ENCODE results near the gene PAQR8. TPM values are rescaled to one million over a fixed set of nuclear protein-coding genes. Genes with fewer than 3 reads are reported as not detected.

The PAQR8 gene, protein sequence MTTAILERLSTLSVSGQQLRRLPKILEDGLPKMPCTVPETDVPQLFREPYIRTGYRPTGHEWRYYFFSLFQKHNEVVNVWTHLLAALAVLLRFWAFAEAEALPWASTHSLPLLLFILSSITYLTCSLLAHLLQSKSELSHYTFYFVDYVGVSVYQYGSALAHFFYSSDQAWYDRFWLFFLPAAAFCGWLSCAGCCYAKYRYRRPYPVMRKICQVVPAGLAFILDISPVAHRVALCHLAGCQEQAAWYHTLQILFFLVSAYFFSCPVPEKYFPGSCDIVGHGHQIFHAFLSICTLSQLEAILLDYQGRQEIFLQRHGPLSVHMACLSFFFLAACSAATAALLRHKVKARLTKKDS
- total RNA-seq (2021; ENCODE audit: unreplicated experiment) (3.6 TPM), Bru-seq, nascent RNA (percentile 37 among the genes with signal in this experiment), BruChase-seq, experiment 1, labeled RNA remaining after a 2-hour chase (percentile 56 among the genes with signal in this experiment), BruChase-seq, experiment 2, labeled RNA remaining after a 6-hour chase (percentile 64 among the genes with signal in this experiment)
- polyA plus RNA-seq (2012; ENCODE audit: insufficient read length), result 2.3 TPM
- long read RNA-seq, full-length matches to known transcripts, result 4 of 4 reads
- long read RNA-seq, partial matches to known transcripts, result 0 of 4 reads
- long read RNA-seq, other reads (novel, unspliced or antisense), result 0 of 4 reads

DNA sequence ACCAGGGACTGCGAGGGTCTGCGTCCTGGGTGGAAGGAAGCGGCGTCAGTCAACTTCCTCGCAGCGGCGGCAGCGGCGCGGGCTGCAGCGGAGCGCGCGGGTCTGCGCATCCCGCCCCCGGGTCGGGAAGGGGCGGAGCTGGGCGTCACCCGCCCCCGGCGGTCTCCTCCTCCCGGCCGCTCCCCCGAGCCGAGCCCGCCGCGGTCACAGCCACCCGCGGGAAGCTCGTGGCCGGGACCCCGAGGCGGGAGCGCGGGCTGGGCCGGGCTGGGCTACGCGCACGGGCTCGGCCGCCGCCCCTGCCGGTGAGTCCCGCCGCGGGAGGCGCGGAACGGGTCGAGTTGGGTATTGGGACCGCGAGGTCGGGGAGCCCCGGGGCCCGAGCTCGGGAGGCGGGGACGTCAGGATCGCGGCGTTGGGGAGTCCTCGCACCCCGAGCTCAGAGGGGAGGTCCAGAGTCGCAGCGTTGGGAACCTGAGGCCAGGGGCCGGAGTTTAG lies at the start of gene PAQR8:
Gene PAQR8 (plus strand): TSS at position 207 of the 498 bp plus-strand sequence. CDS start 41,063 bp downstream, outside the sequence.
- TF ChIP-seq POLR2AphosphoS5 (IDR thresholded peaks at IDR 0.05; ENCODE audit: low read depth, low read length) (peak; percentile 39; the same call in 1 of the 2 replicates), TCF7L2 (IDR thresholded peaks at IDR 0.05; ENCODE audit: low read depth, low read length) (no peak)
- TF ChIP-seq, protein P1, sequence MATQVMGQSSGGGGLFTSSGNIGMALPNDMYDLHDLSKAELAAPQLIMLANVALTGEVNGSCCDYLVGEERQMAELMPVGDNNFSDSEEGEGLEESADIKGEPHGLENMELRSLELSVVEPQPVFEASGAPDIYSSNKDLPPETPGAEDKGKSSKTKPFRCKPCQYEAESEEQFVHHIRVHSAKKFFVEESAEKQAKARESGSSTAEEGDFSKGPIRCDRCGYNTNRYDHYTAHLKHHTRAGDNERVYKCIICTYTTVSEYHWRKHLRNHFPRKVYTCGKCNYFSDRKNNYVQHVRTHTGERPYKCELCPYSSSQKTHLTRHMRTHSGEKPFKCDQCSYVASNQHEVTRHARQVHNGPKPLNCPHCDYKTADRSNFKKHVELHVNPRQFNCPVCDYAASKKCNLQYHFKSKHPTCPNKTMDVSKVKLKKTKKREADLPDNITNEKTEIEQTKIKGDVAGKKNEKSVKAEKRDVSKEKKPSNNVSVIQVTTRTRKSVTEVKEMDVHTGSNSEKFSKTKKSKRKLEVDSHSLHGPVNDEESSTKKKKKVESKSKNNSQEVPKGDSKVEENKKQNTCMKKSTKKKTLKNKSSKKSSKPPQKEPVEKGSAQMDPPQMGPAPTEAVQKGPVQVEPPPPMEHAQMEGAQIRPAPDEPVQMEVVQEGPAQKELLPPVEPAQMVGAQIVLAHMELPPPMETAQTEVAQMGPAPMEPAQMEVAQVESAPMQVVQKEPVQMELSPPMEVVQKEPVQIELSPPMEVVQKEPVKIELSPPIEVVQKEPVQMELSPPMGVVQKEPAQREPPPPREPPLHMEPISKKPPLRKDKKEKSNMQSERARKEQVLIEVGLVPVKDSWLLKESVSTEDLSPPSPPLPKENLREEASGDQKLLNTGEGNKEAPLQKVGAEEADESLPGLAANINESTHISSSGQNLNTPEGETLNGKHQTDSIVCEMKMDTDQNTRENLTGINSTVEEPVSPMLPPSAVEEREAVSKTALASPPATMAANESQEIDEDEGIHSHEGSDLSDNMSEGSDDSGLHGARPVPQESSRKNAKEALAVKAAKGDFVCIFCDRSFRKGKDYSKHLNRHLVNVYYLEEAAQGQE (IDR thresholded peaks at IDR 0.05; ENCODE audit: insufficient read depth in 1 of 2, low read depth in 2 of 2, low read length in 1 of 2), result no peak
- POLR2A ChIA-PET, result interaction anchor here (0.6 to 0.8 kb wide), 2 partner anchors 10 to 57 kb away, joined by 3 to 7 read pairs; no protein-coding TSS in a partner anchor
- Histone ChIP-seq H3K36me3 (ENCODE audit: control insufficient read depth, insufficient read depth, low read length) (no peaks in the 10 kb centered on the region; the same call in 1 of the 2 replicates), H3K4me1 (ENCODE audit: control insufficient read depth, insufficient read depth, low read length) (peaks cover 8% of the 10 kb centered on the region), H3K27ac (ENCODE audit: low read length) (peak within 1 kb of the TSS; percentile 73), H3K9me3 (ENCODE audit: control insufficient read depth, insufficient read depth, low read depth, low read length) (no peaks in the 10 kb centered on the region), H3K4me3 (ENCODE audit: low read depth in 2 of 2, low read length in 2 of 2) (peak within 1 kb of the TSS; percentile 77 to 81), H3K27me3 (ENCODE audit: control insufficient read depth, insufficient read depth, low read length) (no peaks in the 10 kb centered on the region; the same call in 1 of the 2 replicates)
- CTCF ChIA-PET, result interaction anchor here (0.5 kb wide), 1 partner anchor 52 kb away, joined by 6 read pairs; no protein-coding TSS in a partner anchor
- ATAC-seq, result peak; percentile 96
- BruUV-seq (replicated peaks), result no TSS peak
- in situ Hi-C loops (cut with HindIII; ENCODE audit: low pct_unique_long_range_greater_than_20kb, low sequenced_read_pairs), result no loop called here
- DNase-seq (ENCODE audit: low read depth, low spot score), result no peak
- intact Hi-C loops (cut with micrococcal nuclease; ENCODE audit: unreplicated experiment), result loop anchor here (2.0 kb wide), 1 partner anchor 77 kb away; the partner anchor contains the start of gene MCM3

DNA sequence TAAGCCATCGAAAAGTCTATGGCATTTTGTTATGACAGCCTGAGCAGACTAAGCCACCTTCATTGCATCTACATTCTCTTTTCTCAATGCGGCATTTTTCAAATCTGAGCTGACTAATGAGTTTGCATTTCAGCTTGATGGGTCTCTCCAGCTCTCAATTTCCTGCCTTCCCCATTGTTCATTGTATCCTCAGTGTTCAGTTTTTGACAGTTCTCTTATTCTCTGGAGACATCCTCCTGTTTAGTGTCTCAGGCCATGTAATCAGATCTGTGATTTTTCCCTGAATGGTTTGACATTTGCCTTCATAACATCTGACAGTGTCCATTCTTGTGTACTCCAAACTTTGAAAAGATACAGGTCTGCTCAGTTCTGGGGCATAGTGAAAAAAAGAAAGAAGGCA lies 49.5 kb upstream of the PAQR8 start:
- Histone ChIP-seq H3K9me3 (ENCODE audit: control insufficient read depth, insufficient read depth, low read depth, low read length) (no peaks in the 10 kb centered on the region), H3K4me3 (ENCODE audit: low read depth in 2 of 2, low read length in 2 of 2) (no peak overlapping the region), H3K36me3 (ENCODE audit: control insufficient read depth, insufficient read depth, low read length) (no peaks in the 10 kb centered on the region), H3K4me1 (ENCODE audit: control insufficient read depth, insufficient read depth, low read length) (no peaks in the 10 kb centered on the region), H3K27me3 (ENCODE audit: control insufficient read depth, insufficient read depth, low read length) (no peaks in the 10 kb centered on the region), H3K27ac (ENCODE audit: low read length) (no peak overlapping the region)
- TF ChIP-seq SIN3A (IDR thresholded peaks at IDR 0.05; ENCODE audit: borderline replicate concordance, insufficient read depth, low read depth, low read length) (no peak), TCF7L2 (IDR thresholded peaks at IDR 0.05; ENCODE audit: low read depth, low read length) (no peak), POLR2AphosphoS5 (IDR thresholded peaks at IDR 0.05; ENCODE audit: low read depth, low read length) (no peak)
- TF ChIP-seq, protein P1 (IDR thresholded peaks at IDR 0.05; ENCODE audit: insufficient read depth in 1 of 2, low read depth in 2 of 2, low read length in 1 of 2), result no peak
- ATAC-seq (no peak), DNase-seq (ENCODE audit: low read depth, low spot score) (no peak)
- intact Hi-C loops (cut with micrococcal nuclease; ENCODE audit: unreplicated experiment), result no loop called here
- ChIA-PET CTCF (no interaction called here), POLR2A (no interaction called here)
- no TSS peak for BruUV-seq (replicated peaks)
- in situ Hi-C loops (cut with HindIII; ENCODE audit: low pct_unique_long_range_greater_than_20kb, low sequenced_read_pairs), result no loop called here

Data from Panc1 (cell line).